HepG2 (cell line): ENCODE results near the gene KAT6B.

Source experiments
- MIER3 ChIP-seq: IDR thresholded peaks from 2 replicates; pipeline ENCODE4 v1.6.1; 2016; ENCODE audit warnings: missing compliant biosample characterization, borderline replicate concordance
- PHF8 ChIP-seq: sonication (generic); formaldehyde crosslinking; IDR thresholded peaks from 2 replicates; pipeline ENCODE4 v1.5.0; 2020; ENCODE audit warnings: missing genetic modification reagents
- POLR2A ChIP-seq, 2 experiments: IDR thresholded peaks; 2 replicates each; pipeline ENCODE4 v1.6.1; 2011; ENCODE audit warnings: low read depth in 2 of 2, low read length in 2 of 2, mild to moderate bottlenecking in 1 of 2, moderate library complexity in 1 of 2; ENCODE audit not compliant: insufficient read depth in 1 of 2

DNA sequence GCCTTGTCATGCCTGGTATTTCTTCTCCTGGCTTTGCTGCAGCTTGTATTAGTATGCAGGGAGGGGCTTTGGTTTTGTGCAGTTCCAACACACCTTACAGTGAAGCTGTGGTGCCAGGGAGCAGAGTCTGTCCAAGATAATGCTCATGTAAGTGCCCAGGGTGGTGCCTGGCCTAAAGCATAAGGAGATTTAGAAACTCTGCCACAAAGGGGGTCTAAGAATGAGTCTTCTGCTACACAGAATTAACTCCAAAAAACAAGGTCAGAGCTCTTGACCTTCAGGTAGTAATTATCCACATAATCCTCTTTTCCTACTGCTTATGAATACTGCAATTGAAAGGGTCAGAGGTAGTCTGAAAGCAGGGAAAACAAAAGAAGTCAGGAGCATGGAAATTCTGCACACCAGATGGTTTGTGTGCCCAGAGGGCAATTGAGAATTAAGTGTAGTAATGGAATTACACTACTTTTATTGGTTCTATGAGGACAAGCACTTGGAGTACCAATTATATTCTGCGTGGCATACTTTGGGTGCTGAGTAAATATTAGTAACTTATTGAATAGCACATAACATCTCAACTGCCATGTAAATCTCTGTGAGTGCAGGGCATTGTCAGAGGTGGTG is 121.5 kb downstream of the KAT6B start:
- TF ChIP-seq MIER3 (no peak), PHF8 (CRISPR knock-in tag) (no peak), POLR2A (IDR thresholded peaks at IDR 0.05; ENCODE audit: insufficient read depth in 1 of 2, low read depth in 2 of 2, low read length in 2 of 2) (no peak)
